H1 (cell line): ENCODE measurements around the gene MOGAT2. TPM values are rescaled to one million over a fixed set of nuclear protein-coding genes. Genes with fewer than 3 reads are reported as not detected.

Source experiments
- CTCF ChIA-PET: fragments of 300-600 bp; sonication (Branson Sonifier 250); formaldehyde crosslinking; loops from one replicate; lab custom pipeline; 2021; ENCODE audit not compliant: partially characterized antibody; lab: Charles Lee
- POLR2A ChIA-PET: fragments of 300-600 bp; sonication (Branson Sonifier 250); formaldehyde crosslinking; loops from one replicate; lab custom pipeline; 2021; ENCODE audit warnings: inconsistent platforms; ENCODE audit not compliant: partially characterized antibody; lab: Charles Lee
- DNase-seq, 2 experiments: peaks; one replicate each; pipeline versions ENCODE4 v3.0.0 to v3.0.0-alpha.2; 2010 to 2022; ENCODE audit warnings: low spot score in 2 of 2, low read depth in 1 of 2, mixed read lengths in 1 of 2
- FAIRE-seq: peaks from 2 replicates; lab custom pipeline; 2011; peaks lifted over from hg19 to GRCh38; lab: Jason Lieb, UNC
- H2AFZ ChIP-seq: 2 replicates; pipeline ENCODE4 v1.8.1; 2012; ENCODE audit warnings: low read length, inconsistent platforms
- H2AK5ac ChIP-seq: 2 replicates; pipeline ENCODE4 v1.6.1; 2013; ENCODE audit warnings: low read depth, low read length
- H2BK120ac ChIP-seq: replicated peaks from 2 replicates; pipeline ENCODE3; 2013; ENCODE audit warnings: low read depth, low read length, inconsistent platforms
- H2BK12ac ChIP-seq: 2 replicates; pipeline ENCODE4 v1.6.1; 2013; ENCODE audit warnings: low read depth, low read length
- H2BK15ac ChIP-seq: 2 replicates; pipeline ENCODE4 v1.6.1; 2013; ENCODE audit warnings: low read length
- H2BK20ac ChIP-seq: 2 replicates; pipeline ENCODE4 v1.6.1; 2013; ENCODE audit warnings: low read length
- H2BK5ac ChIP-seq: 2 replicates; pipeline ENCODE4 v1.6.1; 2013; ENCODE audit warnings: low read depth, low read length
- H3K14ac ChIP-seq: 2 replicates; pipeline ENCODE4 v1.6.1; 2013; ENCODE audit warnings: inconsistent platforms; ENCODE audit not compliant: insufficient read length
- H3K18ac ChIP-seq: 2 replicates; pipeline ENCODE4 v1.6.1; 2013; ENCODE audit warnings: low read length; ENCODE audit errors: extremely low read depth
- H3K23ac ChIP-seq: 2 replicates; pipeline ENCODE4 v1.6.1; 2013; ENCODE audit warnings: inconsistent platforms; ENCODE audit not compliant: insufficient read length
- H3K23me2 ChIP-seq: 2 replicates; pipeline ENCODE4 v1.6.1; 2013; ENCODE audit warnings: low read depth, low read length
- H3K27ac ChIP-seq: 2 replicates; pipeline ENCODE4 v1.6.1; 2011; ENCODE audit warnings: low read depth, low read length, inconsistent platforms
- H3K27me3 ChIP-seq, 4 experiments: replicated peaks in 1 of 4; 1 replicate in 1 of 4; 2 replicates in 3 of 4; pipeline versions ENCODE4 v1.6.1 to v1.8.1; 2011 to 2013; ENCODE audit warnings: low read length in 3 of 4, mild to moderate bottlenecking in 3 of 4, inconsistent platforms in 2 of 4, mixed read lengths in 2 of 4, moderate library complexity in 1 of 4; ENCODE audit not compliant: control insufficient read depth in 3 of 4, insufficient read depth in 3 of 4; ENCODE audit errors: extremely low read depth in 1 of 4
- H3K36me3 ChIP-seq, 4 experiments: 2 replicates each; pipeline versions ENCODE4 v1.6.1 to v1.8.1; 2011 to 2013; ENCODE audit warnings: mild to moderate bottlenecking in 4 of 4, low read length in 3 of 4, moderate library complexity in 2 of 4, control low read depth in 1 of 4, inconsistent platforms in 1 of 4; ENCODE audit not compliant: insufficient read depth in 4 of 4, control insufficient read depth in 2 of 4
- H3K4ac ChIP-seq: replicated peaks from 2 replicates; pipeline ENCODE3; 2013; ENCODE audit warnings: low read length, low read depth, mixed read lengths, inconsistent platforms; ENCODE audit not compliant: insufficient read length
- H3K4me1 ChIP-seq, 4 experiments: replicated peaks in 1 of 4; 1 replicate in 1 of 4; 2 replicates in 3 of 4; pipeline versions ENCODE4 v1.6.1 to v1.8.1; 2011 to 2013; ENCODE audit warnings: low read length in 3 of 4, inconsistent platforms in 2 of 4, mixed read lengths in 1 of 4; ENCODE audit not compliant: insufficient read depth in 4 of 4, control insufficient read depth in 3 of 4
- H3K4me2 ChIP-seq, 2 experiments: 2 replicates each; pipeline versions ENCODE4 v1.6.1 to v1.8.1; 2011 to 2013; ENCODE audit warnings: low read depth in 2 of 2, low read length in 2 of 2, control low read depth in 1 of 2, inconsistent platforms in 1 of 2, mild to moderate bottlenecking in 1 of 2; ENCODE audit not compliant: insufficient read depth in 1 of 2
- H3K4me3 ChIP-seq, 4 experiments: fragments of 200-600, 300-600 bp in 1 of 4; sonication (generic), shearing (Covaris generic), sonication (Bioruptor Twin) in 1 of 4; 2 replicates each; pipeline versions ENCODE4 v1.5.1 to v1.8.1; 2011 to 2016; ENCODE audit warnings: low read length in 4 of 4, low read depth in 3 of 4, control low read depth in 2 of 4, inconsistent platforms in 2 of 4, mild to moderate bottlenecking in 2 of 4, mixed read lengths in 1 of 4, moderate library complexity in 1 of 4; ENCODE audit not compliant: insufficient read depth in 2 of 4; ENCODE audit errors: extremely low read depth in 1 of 4
- H3K56ac ChIP-seq: replicated peaks from 2 replicates; pipeline ENCODE3; 2013; ENCODE audit warnings: low read depth, mild to moderate bottlenecking, mixed read lengths, low read length, inconsistent platforms; ENCODE audit not compliant: insufficient read length
- H3K79me1 ChIP-seq: 2 replicates; pipeline ENCODE4 v1.6.1; 2013; ENCODE audit warnings: low read depth, low read length, control low read depth
- H3K79me2 ChIP-seq, 2 experiments: 2 replicates each; pipeline versions ENCODE4 v1.6.1 to v1.8.1; 2012 to 2013; ENCODE audit warnings: low read length in 2 of 2, mild to moderate bottlenecking in 2 of 2, inconsistent platforms in 1 of 2; ENCODE audit not compliant: insufficient read depth in 2 of 2, control insufficient read depth in 1 of 2
- H3K9ac ChIP-seq, 4 experiments: replicated peaks in 1 of 4; 1 replicate in 1 of 4; 2 replicates in 3 of 4; pipeline versions ENCODE4 v1.6.1 to v1.8.1; 2011 to 2013; ENCODE audit warnings: low read depth in 3 of 4, low read length in 3 of 4, control low read depth in 2 of 4, mild to moderate bottlenecking in 2 of 4, moderate library complexity in 2 of 4, inconsistent platforms in 1 of 4; ENCODE audit errors: extremely low read depth in 1 of 4
- H3K9me3 ChIP-seq, 2 experiments: 2 replicates each; pipeline versions ENCODE4 v1.6.1 to v1.8.1; 2012 to 2013; ENCODE audit warnings: mild to moderate bottlenecking in 2 of 2, moderate library complexity in 2 of 2, control low read depth in 1 of 2, inconsistent platforms in 1 of 2, low read depth in 1 of 2, low read length in 1 of 2, mixed read lengths in 1 of 2; ENCODE audit not compliant: insufficient read depth in 2 of 2
- H4K20me1 ChIP-seq, 2 experiments: replicated peaks in 1 of 2; 2 replicates each; pipeline versions ENCODE3 to v1.8.1; 2011 to 2013; ENCODE audit warnings: inconsistent platforms in 2 of 2, low read length in 2 of 2, mild to moderate bottlenecking in 1 of 2; ENCODE audit not compliant: insufficient read depth in 2 of 2, control insufficient read depth in 1 of 2
- H4K5ac ChIP-seq: 2 replicates; pipeline ENCODE4 v1.6.1; 2013; ENCODE audit warnings: low read length, low read depth, mixed read lengths, inconsistent platforms; ENCODE audit not compliant: insufficient read length
- H4K8ac ChIP-seq: 2 replicates; pipeline ENCODE4 v1.8.0; 2013; ENCODE audit warnings: mild to moderate bottlenecking, moderate library complexity, low read length, inconsistent platforms; ENCODE audit not compliant: insufficient read depth; ENCODE audit errors: extremely low read depth
- H4K91ac ChIP-seq: replicated peaks from 2 replicates; pipeline ENCODE3; 2013; ENCODE audit warnings: low read length, mixed read lengths, inconsistent platforms; ENCODE audit not compliant: insufficient read length
- RAD21 ChIP-seq, 2 experiments: IDR thresholded peaks in 1 of 2; conservative IDR thresholded peaks in 1 of 2; 2 replicates each; pipeline ENCODE4 v1.6.1; 2011; ENCODE audit warnings: low read depth in 2 of 2, low read length in 2 of 2, improper control_type of control experiment in 1 of 2, inconsistent platforms in 1 of 2, mild to moderate bottlenecking in 1 of 2, moderate library complexity in 1 of 2
- SP1 ChIP-seq: IDR thresholded peaks from 2 replicates; pipeline ENCODE4 v1.6.1; 2011; ENCODE audit warnings: low read depth, low read length
- WGBS, 2 experiments: shearing (Covaris generic) in 1 of 2; methylation state at CpG; one replicate each; pipeline versions ENCODE4 v1.1.6 to v1.1.7; 2013 to 2015; ENCODE audit warnings: low lambda C conversion rate in 2 of 2, mixed read lengths in 2 of 2, inconsistent platforms in 1 of 2, low coverage in 1 of 2, missing lambda C conversion rate in 1 of 2; ENCODE audit not compliant: insufficient replicate concordance in 2 of 2, insufficient coverage in 1 of 2, insufficient read length in 1 of 2; ENCODE audit errors: extremely low coverage in 1 of 2, missing lambda C conversion rate in 1 of 2; 5-methylcytosine and 5-hydroxymethylcytosine counted together
- polyA plus RNA-seq, 7 experiments: library from polyadenylated mRNA; depleted of rRNA in 3 of 7; stranded (reverse) in 5 of 7; unstranded in 2 of 7; fragments of >200 nt in 5 of 7; fragments of 200-250 nt in 2 of 7; gene quantifications; 1 replicate in 5 of 7; 2 replicates in 1 of 7; 4 replicates in 1 of 7; pipeline versions ENCODE4 v1.2.1 to v1.2.3, GENCODE V29; 2011 to 2013; ENCODE audit warnings: missing spikeins in 2 of 7, mixed read lengths in 2 of 7
- total RNA-seq: library from RNA; stranded (reverse); fragmentation: NEBNext Ultra II Directional; extraction: Animal tissue kit (Norgen Biotek cat#: 25700); gene quantifications from 2 replicates; pipeline ENCODE4 v1.2.1, GENCODE V29; 2021

The MOGAT2 gene
- total and polyA plus RNA-seq, 2 of the 8 experiments (the other 6 are each of a cell fraction or from before 2014, with no cell fraction given), result not detected

- DNase-seq (no peak), FAIRE-seq (no peak)
- Histone ChIP-seq H3K79me2 (no peaks in the 10 kb centered on the region), H4K5ac (no peak overlapping the region), H3K36me3 (no peaks in the 10 kb centered on the region), H3K4ac (no peak overlapping the region), H2BK15ac (no peak overlapping the region), H3K9ac (no peak overlapping the region), H2BK5ac (no peak overlapping the region), H3K4me3 (no peak overlapping the region), H3K4me1 (no peaks in the 10 kb centered on the region), H3K23ac (no peak overlapping the region), H2AK5ac (no peak overlapping the region), H4K20me1 (no peaks in the 10 kb centered on the region), H3K9me3 (no peaks in the 10 kb centered on the region), H3K18ac (no peak overlapping the region), H3K27ac (no peak overlapping the region), H3K14ac (no peak overlapping the region), H2BK12ac (no peak overlapping the region), H3K79me1 (no peaks in the 10 kb centered on the region), H4K8ac (no peak overlapping the region), H3K56ac (no peak overlapping the region), H2BK120ac (no peak overlapping the region), H2AFZ (no peak overlapping the region), H3K23me2 (no peaks in the 10 kb centered on the region; the same call in 1 of the 2 replicates), H3K4me2 (no peak overlapping the region), H4K91ac (no peak overlapping the region), H3K27me3 (no peaks in the 10 kb centered on the region), H2BK20ac (no peak overlapping the region)
- CTCF ChIA-PET, result interaction anchor here (1.1 to 1.7 kb wide), 3 partner anchors 8 to 98 kb away, joined by 3 to 7 read pairs (median 3); no protein-coding TSS in a partner anchor
- POLR2A ChIA-PET, result interaction anchor here (0.9 kb wide), 1 partner anchor 126 kb away, joined by 3 read pairs; no protein-coding TSS in a partner anchor
- WGBS, 2 experiments, result 93% methylated on average over 4 of the region's 4 CpGs; no CpG with 5 or more reads in 1 of the 2 experiments
- TF ChIP-seq RAD21 (IDR thresholded peaks at IDR 0.05 in 1 of 2, conservative IDR thresholded peaks at IDR 0.05 in 1 of 2; ENCODE audit: low read depth in 2 of 2, low read length in 2 of 2) (no peak), SP1 (no peak)
Observed at GRCh38 chr11:75697906-75698581, 19.6 kb upstream of the MOGAT2 start.
